Liver (tissue), 9 donors: Measurements from ENCODE around the gene HOXC6. TPM values are rescaled to one million over a fixed set of nuclear protein-coding genes. Genes with fewer than 3 reads are reported as not detected.

Experiments used
- DNase-seq: peaks from one replicate; pipeline ENCODE4 v3.0.0-alpha.2; 2017; ENCODE audit warnings: low spot score
- H3K27ac ChIP-seq, 2 donors: one replicate each; pipeline ENCODE4 v1.7.0; 2013; ENCODE audit warnings: inconsistent platforms in 2 of 2, low read length in 2 of 2, control low read depth in 1 of 2, low read depth in 1 of 2, mild to moderate bottlenecking in 1 of 2
- H3K27me3 ChIP-seq, 4 donors: one replicate each; pipeline versions ENCODE4 v1.6.1 to v1.7.0; 2013; ENCODE audit warnings: low read length in 3 of 4, inconsistent platforms in 1 of 4, mild to moderate bottlenecking in 1 of 4, moderate library complexity in 1 of 4; ENCODE audit not compliant: control insufficient read depth in 4 of 4, insufficient read depth in 4 of 4
- H3K36me3 ChIP-seq, 4 donors: one replicate each; pipeline versions ENCODE4 v1.6.1 to v1.7.0; 2013; ENCODE audit warnings: low read length in 3 of 4, mild to moderate bottlenecking in 3 of 4, low read depth in 1 of 4, moderate library complexity in 1 of 4; ENCODE audit not compliant: control insufficient read depth in 4 of 4, insufficient read depth in 3 of 4
- H3K4me1 ChIP-seq, 4 donors: one replicate each; pipeline versions ENCODE4 v1.6.1 to v1.7.0; 2013; ENCODE audit warnings: low read length in 3 of 4, mild to moderate bottlenecking in 3 of 4, moderate library complexity in 1 of 4; ENCODE audit not compliant: control insufficient read depth in 4 of 4, insufficient read depth in 4 of 4
- H3K4me3 ChIP-seq, 3 donors: one replicate each; pipeline versions ENCODE4 v1.6.1 to v1.7.0; 2013; ENCODE audit warnings: low read length in 3 of 3, control low read depth in 1 of 3, low read depth in 1 of 3, mild to moderate bottlenecking in 1 of 3
- H3K9ac ChIP-seq, 2 donors: one replicate each; pipeline ENCODE4 v1.7.0; 2013; ENCODE audit warnings: low read length in 2 of 2, mild to moderate bottlenecking in 2 of 2, moderate library complexity in 2 of 2, control low read depth in 1 of 2, low read depth in 1 of 2
- H3K9me3 ChIP-seq, 4 donors: one replicate each; pipeline versions ENCODE4 v1.6.1 to v1.7.0; 2013; ENCODE audit warnings: low read length in 3 of 4; ENCODE audit not compliant: control insufficient read depth in 4 of 4
- FOXA1 ChIP-seq: IDR thresholded peaks from 2 replicates; pipeline ENCODE4 v1.6.1; 2016; ENCODE audit warnings: antibody characterized with exemption
- FOXA2 ChIP-seq: IDR thresholded peaks from 2 replicates; pipeline ENCODE4 v1.6.1; 2016; ENCODE audit warnings: antibody characterized with exemption
- GABPA ChIP-seq, 2 donors: IDR thresholded peaks in 1 of 2; conservative IDR thresholded peaks in 1 of 2; 2 replicates each; pipeline ENCODE4 v1.6.1; 2016; ENCODE audit warnings: antibody characterized with exemption in 2 of 2, mild to moderate bottlenecking in 1 of 2, moderate library complexity in 1 of 2
- HNF4A ChIP-seq, 2 donors: conservative IDR thresholded peaks; 2 replicates each; pipeline ENCODE4 v1.6.1; 2016; ENCODE audit warnings: antibody characterized with exemption in 2 of 2, mild to moderate bottlenecking in 2 of 2
- HNF4G ChIP-seq: IDR thresholded peaks from 2 replicates; pipeline ENCODE4 v1.6.1; 2016; ENCODE audit warnings: antibody characterized with exemption
- JUND ChIP-seq, 2 donors: IDR thresholded peaks; 2 replicates each; pipeline ENCODE4 v1.6.1; 2016; ENCODE audit warnings: antibody characterized with exemption in 2 of 2
- NR2F2 ChIP-seq: IDR thresholded peaks from 2 replicates; pipeline ENCODE4 v1.6.1; 2016; ENCODE audit warnings: antibody characterized with exemption
- RAD21 ChIP-seq, 2 donors: IDR thresholded peaks; 2 replicates each; pipeline ENCODE4 v1.6.1; 2016; ENCODE audit warnings: antibody characterized with exemption in 2 of 2, mild to moderate bottlenecking in 2 of 2
- REST ChIP-seq: IDR thresholded peaks from 2 replicates; pipeline ENCODE4 v1.6.1; 2016; ENCODE audit warnings: antibody characterized with exemption, mild to moderate bottlenecking
- RXRA ChIP-seq, 2 donors: IDR thresholded peaks; 2 replicates each; pipeline ENCODE4 v1.6.1; 2017 to 2018; ENCODE audit warnings: antibody characterized with exemption in 2 of 2, mild to moderate bottlenecking in 1 of 2
- SP1 ChIP-seq: IDR thresholded peaks from 2 replicates; pipeline ENCODE4 v1.6.1; 2018; ENCODE audit warnings: antibody characterized with exemption, mild to moderate bottlenecking
- TAF1 ChIP-seq: conservative IDR thresholded peaks from 2 replicates; pipeline ENCODE4 v1.6.1; 2016; ENCODE audit warnings: antibody characterized with exemption, mild to moderate bottlenecking
- YY1 ChIP-seq: IDR thresholded peaks from 2 replicates; pipeline ENCODE4 v1.6.1; 2016; ENCODE audit warnings: antibody characterized with exemption, mild to moderate bottlenecking
- WGBS: extraction: QIAGEN DNeasy Blood & Tissue Kit; methylation state at CpG from one replicate; pipeline ENCODE4 v1.1.7; 2013; 5-methylcytosine and 5-hydroxymethylcytosine counted together
- polyA plus RNA-seq, 2 donors: library from polyadenylated mRNA; stranded (reverse) in 1 of 2; unstranded in 1 of 2; fragments of 200-250 nt in 1 of 2; fragments of >200 nt in 1 of 2; fragmentation: Nextera tagmentation in 1 of 2; extraction: Ambion mirVana in 1 of 2; gene quantifications; one replicate each; pipeline versions ENCODE4 v1.2.1 to v1.2.3, GENCODE V29; 2013 to 2015
- total RNA-seq, 2 donors: library from RNA; depleted of rRNA; stranded (reverse); fragments of >200 nt; gene quantifications; one replicate each; pipeline ENCODE4 v1.2.3, GENCODE V29; 2014
- TF ChIP-seq, protein P1 (sequence below): IDR thresholded peaks from 2 replicates; pipeline ENCODE4 v1.6.1; 2016; ENCODE audit warnings: antibody characterized with exemption
- TF ChIP-seq, protein P2 (sequence below): IDR thresholded peaks from 2 replicates; pipeline ENCODE4 v1.6.1; 2016; ENCODE audit warnings: antibody characterized with exemption
- TF ChIP-seq, protein P3 (sequence below): fragments of 150-350 bp; IDR thresholded peaks from 2 replicates; pipeline ENCODE4 v1.5.1; 2017; ENCODE audit warnings: improper control_type of control experiment, low read depth, low read length; ENCODE audit not compliant: missing input control
- TF ChIP-seq, protein P4 (sequence below): IDR thresholded peaks from 2 replicates; pipeline ENCODE4 v1.6.1; 2016; ENCODE audit warnings: antibody characterized with exemption
- donor health status: healthy.
- donor health status: healthy.
- donor health status: healthy.
- donor health status: healthy.
- donor health status: healthy.

Gene HOXC6
- total and polyA plus RNA-seq, 4 donors, result 0.33 TPM; not detected in 3

DNA sequence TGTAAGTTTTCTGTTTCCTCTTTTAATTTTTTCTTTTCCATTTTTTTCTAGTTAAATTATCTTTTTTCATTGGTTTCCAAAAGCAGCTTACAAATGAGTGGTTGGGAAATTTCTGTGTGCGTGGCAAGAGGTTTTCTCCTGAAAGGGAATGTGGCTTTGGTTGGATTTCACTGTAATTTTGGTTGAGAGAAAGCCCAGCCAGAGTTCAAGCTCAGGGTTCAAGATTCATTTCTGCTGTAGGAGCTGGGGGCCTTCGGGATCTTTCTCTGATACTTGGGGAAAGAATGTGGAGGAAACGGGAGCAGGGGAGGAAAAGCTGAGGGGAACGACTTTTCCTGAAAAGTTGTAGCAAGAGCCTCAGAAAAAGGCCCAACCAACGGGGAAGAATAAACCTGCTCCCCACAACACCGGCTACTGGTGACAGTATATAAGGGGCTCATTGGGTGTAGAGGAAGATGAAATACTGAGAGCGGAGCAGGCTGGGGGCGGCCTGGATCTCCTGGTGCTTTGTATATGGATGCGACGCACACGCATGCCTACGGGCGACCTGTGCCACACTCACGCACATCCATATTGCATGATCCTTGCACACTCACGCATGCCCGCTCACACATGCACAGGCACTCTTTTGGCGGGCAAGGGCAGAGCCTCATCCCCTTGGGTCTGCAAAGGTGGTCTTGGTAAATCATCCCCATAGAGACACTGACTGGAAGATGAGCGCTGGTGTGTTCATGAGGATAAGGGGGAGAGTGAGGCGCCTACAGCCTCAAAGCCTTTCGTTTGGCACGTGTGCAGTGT is 41.4 kb upstream of the HOXC6 start:
- Histone ChIP-seq H3K4me3 (no peak overlapping the region), H3K9me3 (peaks cover 0 to 7% (median 2%) of the 10 kb centered on the region in 4 donors), H3K27ac (no peak overlapping the region), H3K36me3 (no peaks in the 10 kb centered on the region), H3K9ac (no peak overlapping the region), H3K27me3 (peaks cover 14 to 32% (median 26%) of the 10 kb centered on the region in 4 donors), H3K4me1 (peaks cover 3 to 14% (median 10%) of the 10 kb centered on the region in 4 donors)
- no peak for DNase-seq
- TF ChIP-seq FOXA2 (no peak), RXRA (IDR thresholded peaks at IDR 0.05) (no peak), HNF4G (no peak), TAF1 (no peak), HNF4A (conservative IDR thresholded peaks at IDR 0.05) (no peak), SP1 (no peak), GABPA (IDR thresholded peaks at IDR 0.05 in 1 of 2, conservative IDR thresholded peaks at IDR 0.05 in 1 of 2) (no peak), NR2F2 (no peak), JUND (IDR thresholded peaks at IDR 0.05) (no peak), REST (no peak), YY1 (no peak), RAD21 (IDR thresholded peaks at IDR 0.05) (no peak), FOXA1 (no peak)
- TF ChIP-seq, protein P1, sequence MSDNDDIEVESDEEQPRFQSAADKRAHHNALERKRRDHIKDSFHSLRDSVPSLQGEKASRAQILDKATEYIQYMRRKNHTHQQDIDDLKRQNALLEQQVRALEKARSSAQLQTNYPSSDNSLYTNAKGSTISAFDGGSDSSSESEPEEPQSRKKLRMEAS, result no peak
- TF ChIP-seq, protein P2, sequence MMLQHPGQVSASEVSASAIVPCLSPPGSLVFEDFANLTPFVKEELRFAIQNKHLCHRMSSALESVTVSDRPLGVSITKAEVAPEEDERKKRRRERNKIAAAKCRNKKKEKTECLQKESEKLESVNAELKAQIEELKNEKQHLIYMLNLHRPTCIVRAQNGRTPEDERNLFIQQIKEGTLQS, result no peak
- TF ChIP-seq, protein P3, sequence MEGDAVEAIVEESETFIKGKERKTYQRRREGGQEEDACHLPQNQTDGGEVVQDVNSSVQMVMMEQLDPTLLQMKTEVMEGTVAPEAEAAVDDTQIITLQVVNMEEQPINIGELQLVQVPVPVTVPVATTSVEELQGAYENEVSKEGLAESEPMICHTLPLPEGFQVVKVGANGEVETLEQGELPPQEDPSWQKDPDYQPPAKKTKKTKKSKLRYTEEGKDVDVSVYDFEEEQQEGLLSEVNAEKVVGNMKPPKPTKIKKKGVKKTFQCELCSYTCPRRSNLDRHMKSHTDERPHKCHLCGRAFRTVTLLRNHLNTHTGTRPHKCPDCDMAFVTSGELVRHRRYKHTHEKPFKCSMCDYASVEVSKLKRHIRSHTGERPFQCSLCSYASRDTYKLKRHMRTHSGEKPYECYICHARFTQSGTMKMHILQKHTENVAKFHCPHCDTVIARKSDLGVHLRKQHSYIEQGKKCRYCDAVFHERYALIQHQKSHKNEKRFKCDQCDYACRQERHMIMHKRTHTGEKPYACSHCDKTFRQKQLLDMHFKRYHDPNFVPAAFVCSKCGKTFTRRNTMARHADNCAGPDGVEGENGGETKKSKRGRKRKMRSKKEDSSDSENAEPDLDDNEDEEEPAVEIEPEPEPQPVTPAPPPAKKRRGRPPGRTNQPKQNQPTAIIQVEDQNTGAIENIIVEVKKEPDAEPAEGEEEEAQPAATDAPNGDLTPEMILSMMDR, result no peak
- TF ChIP-seq, protein P4, sequence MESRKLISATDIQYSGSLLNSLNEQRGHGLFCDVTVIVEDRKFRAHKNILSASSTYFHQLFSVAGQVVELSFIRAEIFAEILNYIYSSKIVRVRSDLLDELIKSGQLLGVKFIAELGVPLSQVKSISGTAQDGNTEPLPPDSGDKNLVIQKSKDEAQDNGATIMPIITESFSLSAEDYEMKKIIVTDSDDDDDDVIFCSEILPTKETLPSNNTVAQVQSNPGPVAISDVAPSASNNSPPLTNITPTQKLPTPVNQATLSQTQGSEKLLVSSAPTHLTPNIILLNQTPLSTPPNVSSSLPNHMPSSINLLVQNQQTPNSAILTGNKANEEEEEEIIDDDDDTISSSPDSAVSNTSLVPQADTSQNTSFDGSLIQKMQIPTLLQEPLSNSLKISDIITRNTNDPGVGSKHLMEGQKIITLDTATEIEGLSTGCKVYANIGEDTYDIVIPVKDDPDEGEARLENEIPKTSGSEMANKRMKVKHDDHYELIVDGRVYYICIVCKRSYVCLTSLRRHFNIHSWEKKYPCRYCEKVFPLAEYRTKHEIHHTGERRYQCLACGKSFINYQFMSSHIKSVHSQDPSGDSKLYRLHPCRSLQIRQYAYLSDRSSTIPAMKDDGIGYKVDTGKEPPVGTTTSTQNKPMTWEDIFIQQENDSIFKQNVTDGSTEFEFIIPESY, result no peak
- WGBS, result 25% methylated on average over 21 of the region's 21 CpGs
